H1 (cell line): Measurements from ENCODE around the gene FOSL1. TPM values are rescaled to one million over a fixed set of nuclear protein-coding genes. Genes with fewer than 3 reads are reported as not detected.

ENCODE experiments used
- BCL11A ChIP-seq, 2 experiments: IDR thresholded peaks; one replicate each; pipeline ENCODE4 v1.6.1; 2011; ENCODE audit warnings: low read depth in 2 of 2, low read length in 2 of 2, mild to moderate bottlenecking in 2 of 2
- CEBPB ChIP-seq: IDR thresholded peaks from 2 replicates; pipeline ENCODE4 v1.6.1; 2012; ENCODE audit warnings: low read depth, low read length
- CHD7 ChIP-seq: fragments of 300-600 bp; sonication (generic); IDR thresholded peaks from 2 replicates; pipeline ENCODE4 v1.7.1; 2012; ENCODE audit warnings: low read length, moderate library complexity, mild to moderate bottlenecking, inconsistent platforms; ENCODE audit not compliant: insufficient replicate concordance
- EZH2 ChIP-seq: fragments of 200-600 bp; sonication (generic); IDR thresholded peaks from 2 replicates; pipeline ENCODE4 v1.7.1; 2012; ENCODE audit warnings: low read depth, mild to moderate bottlenecking, moderate library complexity, low read length, inconsistent platforms; ENCODE audit not compliant: severe bottlenecking
- RBBP5 ChIP-seq: IDR thresholded peaks from 2 replicates; pipeline ENCODE4 v1.7.1; 2012; ENCODE audit warnings: low read depth, mild to moderate bottlenecking, inconsistent platforms, low read length, moderate library complexity, borderline replicate concordance
- RFX5 ChIP-seq: IDR thresholded peaks from 2 replicates; pipeline ENCODE4 v1.6.1; 2011; ENCODE audit warnings: low read depth, low read length, improper control_type of control experiment, borderline replicate concordance
- polyA plus RNA-seq, 7 experiments: library from polyadenylated mRNA; depleted of rRNA in 3 of 7; stranded (reverse) in 5 of 7; unstranded in 2 of 7; fragments of >200 nt in 5 of 7; fragments of 200-250 nt in 2 of 7; gene quantifications; 1 replicate in 5 of 7; 2 replicates in 1 of 7; 4 replicates in 1 of 7; pipeline versions ENCODE4 v1.2.1 to v1.2.3, GENCODE V29; 2011 to 2013; ENCODE audit warnings: missing spikeins in 2 of 7, mixed read lengths in 2 of 7
- total RNA-seq: library from RNA; stranded (reverse); fragmentation: NEBNext Ultra II Directional; extraction: Animal tissue kit (Norgen Biotek cat#: 25700); gene quantifications from 2 replicates; pipeline ENCODE4 v1.2.1, GENCODE V29; 2021

The FOSL1 gene
- total and polyA plus RNA-seq, 2 of the 8 experiments (the other 6 are each of a cell fraction or from before 2014, with no cell fraction given) = 6.3 to 7.2 TPM

- TF ChIP-seq CEBPB = no peak
- no peak for TF ChIP-seq RFX5
- no peak for TF ChIP-seq CHD7
- TF ChIP-seq EZH2 = no peak
- TF ChIP-seq RBBP5 = no peak; the same call in 1 of the 2 replicates
- TF ChIP-seq BCL11A (IDR thresholded peaks at IDR 0.05; ENCODE audit: low read depth in 2 of 2, low read length in 2 of 2) = no peak
Measured at GRCh38 chr11:65856689-65857499, 43.3 kb downstream of the FOSL1 start (continued).
